UCSD-AML1 (cell line): ENCODE data around the gene AGBL4.

Source experiments
- DNase-seq: peaks from one replicate; lab custom pipeline; 2025; ENCODE audit not compliant: unreplicated experiment; lab: John Stamatoyannopoulos, UW

Gene AGBL4

GRCh38 chr1:48948562-48948961 is 1075.2 kb downstream of the AGBL4 start:
- DNase-seq: no peak

GRCh38 chr1:48947761-48948537 is 1075.8 kb downstream of the AGBL4 start:
- no peak for DNase-seq

GRCh38 chr1:48946070-48946469 is 1077.7 kb downstream of the AGBL4 start:
- DNase-seq: no peak

- DNase-seq: no peak
These were observed 1078.9 kb downstream of the AGBL4 start for GRCh38 chr1:48944811-48945210.

- DNase-seq: no peak
These were observed 1079.9 kb downstream of the AGBL4 start for GRCh38 chr1:48943826-48944225.

GRCh38 chr1:48943393-48943792 is 1080.4 kb downstream of the AGBL4 start:
- no peak for DNase-seq

- no peak for DNase-seq
These were observed 1082.6 kb downstream of the AGBL4 start for GRCh38 chr1:48940962-48941732.

- no peak for DNase-seq
These were observed 1083.4 kb downstream of the AGBL4 start for GRCh38 chr1:48940354-48940753.

GRCh38 chr1:48939828-48940227 is 1083.9 kb downstream of the AGBL4 start:
- DNase-seq: no peak

- no peak for DNase-seq
These were observed 1084.7 kb downstream of the AGBL4 start for GRCh38 chr1:48939042-48939441.

- no peak for DNase-seq
These were observed 1086.0 kb downstream of the AGBL4 start for GRCh38 chr1:48937732-48938131.

GRCh38 chr1:48936436-48936835 is 1087.3 kb downstream of the AGBL4 start:
- no peak for DNase-seq

GRCh38 chr1:48932366-48932765 is 1091.4 kb downstream of the AGBL4 start:
- DNase-seq: no peak

- DNase-seq: no peak
These were observed 1092.1 kb downstream of the AGBL4 start for GRCh38 chr1:48931506-48932192.

- DNase-seq: no peak
These were observed 1093.7 kb downstream of the AGBL4 start for GRCh38 chr1:48930011-48930410.

- no peak for DNase-seq
These were observed 1099.7 kb downstream of the AGBL4 start for GRCh38 chr1:48924099-48924498.

GRCh38 chr1:48923116-48923515 is 1100.6 kb downstream of the AGBL4 start:
- DNase-seq: no peak

GRCh38 chr1:48920851-48921250 is 1102.9 kb downstream of the AGBL4 start:
- DNase-seq: no peak

GRCh38 chr1:48917901-48918603 is 1105.7 kb downstream of the AGBL4 start:
- DNase-seq: no peak

- no peak for DNase-seq
These were observed 1106.7 kb downstream of the AGBL4 start for GRCh38 chr1:48917070-48917454.
